GM23338 (cell line): Measurements from ENCODE around the gene DNAJB2. TPM values are rescaled to one million over a fixed set of nuclear protein-coding genes. Genes with fewer than 3 reads are reported as not detected.

ENCODE experiments used
- ATAC-seq: fragments of 200-7000 bp; cut with Tn5 transposase; 3 replicates; pipeline ENCODE4 v1.9.1; 2020
- DNase-seq: peaks from one replicate; pipeline ENCODE4 v3.0.0-alpha.2; 2015; ENCODE audit warnings: low spot score
- H2AFZ ChIP-seq: fragments of 200-600 bp; sonication (generic); 2 replicates; pipeline ENCODE4 v1.8.0; 2016; ENCODE audit warnings: antibody characterized with exemption, mild to moderate bottlenecking, moderate library complexity
- H3F3A ChIP-seq: fragments of 200-600 bp; sonication (generic); replicated peaks from 2 replicates; pipeline ENCODE4 v1.8.0; 2017; ENCODE audit warnings: antibody characterized with exemption, mixed run types, low read depth
- H3K27ac ChIP-seq: fragments of 200-600 bp; sonication (generic); 2 replicates; pipeline ENCODE4 v1.6.1; 2016; ENCODE audit warnings: low read depth
- H3K27me3 ChIP-seq: fragments of 200-600 bp; sonication (generic); 2 replicates; pipeline ENCODE4 v1.8.0; 2016; ENCODE audit warnings: mild to moderate bottlenecking, mixed run types, moderate library complexity; ENCODE audit not compliant: insufficient read depth
- H3K36me3 ChIP-seq: fragments of 200-600 bp; sonication (generic); 2 replicates; pipeline ENCODE4 v1.8.0; 2016; ENCODE audit warnings: mild to moderate bottlenecking; ENCODE audit not compliant: insufficient read depth
- H3K4me1 ChIP-seq: fragments of 200-600 bp; sonication (generic); 2 replicates; pipeline ENCODE4 v1.8.0; 2016; ENCODE audit warnings: mild to moderate bottlenecking, moderate library complexity; ENCODE audit not compliant: insufficient read depth
- H3K4me2 ChIP-seq: fragments of 200-600 bp; sonication (generic); 2 replicates; pipeline ENCODE4 v1.7.1; 2017; ENCODE audit warnings: mixed run types
- H3K4me3 ChIP-seq: fragments of 200-600 bp; sonication (generic); 2 replicates; pipeline ENCODE4 v1.6.1; 2016; ENCODE audit warnings: mixed run types
- H3K79me2 ChIP-seq: fragments of 200-600 bp; sonication (generic); replicated peaks from 2 replicates; pipeline ENCODE4 v1.8.0; 2017; ENCODE audit warnings: mild to moderate bottlenecking; ENCODE audit not compliant: insufficient read depth
- H3K9me2 ChIP-seq: fragments of 200-600 bp; sonication (generic); 2 replicates; pipeline ENCODE4 v1.8.0; 2017; ENCODE audit not compliant: insufficient read depth
- H4K20me1 ChIP-seq: fragments of 200-600 bp; sonication (generic); replicated peaks from 2 replicates; pipeline ENCODE4 v1.8.0; 2017; ENCODE audit warnings: mild to moderate bottlenecking; ENCODE audit not compliant: insufficient read depth
- H3K27ac Mint-ChIP-seq: 2 replicates; pipeline ENCODE4 v1.8.0; 2020; ENCODE audit warnings: inconsistent platforms, mild to moderate bottlenecking, moderate library complexity, mixed read lengths
- H3K27me3 Mint-ChIP-seq: 3 replicates; pipeline ENCODE4 v1.8.0; 2022; ENCODE audit warnings: low read depth, mild to moderate bottlenecking, moderate library complexity, mixed read lengths, inconsistent platforms; ENCODE audit not compliant: insufficient read depth, poor library complexity
- H3K36me3 Mint-ChIP-seq: 3 replicates; pipeline ENCODE4 v1.8.0; 2021; ENCODE audit warnings: low read depth, mild to moderate bottlenecking, inconsistent platforms, moderate library complexity, mixed read lengths
- H3K4me1 Mint-ChIP-seq: 3 replicates; pipeline ENCODE4 v1.8.0; 2020; ENCODE audit warnings: mild to moderate bottlenecking, inconsistent platforms, mixed read lengths
- H3K4me3 Mint-ChIP-seq: 3 replicates; pipeline ENCODE4 v1.8.0; 2021; ENCODE audit warnings: moderate library complexity, mild to moderate bottlenecking, inconsistent platforms, mixed read lengths
- H3K9me3 Mint-ChIP-seq: 3 replicates; pipeline ENCODE4 v1.8.0; 2020; ENCODE audit warnings: moderate library complexity, mild to moderate bottlenecking, inconsistent platforms, mixed read lengths
- CREB1 ChIP-seq: fragments of 250-450 bp; sonication (Bioruptor Pico); IDR thresholded peaks from 2 replicates; pipeline ENCODE4 v1.5.0; 2020; ENCODE audit warnings: low read depth, mild to moderate bottlenecking, moderate library complexity
- CTCF ChIP-seq, 2 experiments: fragments of 200-600 bp in 1 of 2; sonication (generic) in 1 of 2; conservative IDR thresholded peaks; 2 replicates each; pipeline versions ENCODE4 v1.5.1 to v1.6.1; 2016 to 2017; ENCODE audit warnings: antibody characterized with exemption in 2 of 2, low read depth in 2 of 2, mild to moderate bottlenecking in 2 of 2, moderate library complexity in 1 of 2
- ETS1 ChIP-seq: IDR thresholded peaks from 2 replicates; pipeline ENCODE4 v1.6.1; 2016; ENCODE audit warnings: antibody characterized with exemption
- EZH2 ChIP-seq: fragments of 200-600 bp; sonication (generic); IDR thresholded peaks from one replicate; pipeline ENCODE4 v1.8.0; 2017; ENCODE audit warnings: antibody characterized with exemption, mild to moderate bottlenecking, low read depth; ENCODE audit not compliant: unreplicated experiment
- EZH2phosphoT487 ChIP-seq: fragments of 200-600 bp; sonication (generic); IDR thresholded peaks from one replicate; pipeline ENCODE4 v1.8.1; 2018; ENCODE audit warnings: antibody characterized with exemption; ENCODE audit not compliant: unreplicated experiment
- JUNB ChIP-seq: IDR thresholded peaks from one replicate; pipeline ENCODE4 v1.6.1; 2016; ENCODE audit warnings: antibody characterized with exemption; ENCODE audit not compliant: unreplicated experiment
- NANOG ChIP-seq: IDR thresholded peaks from 2 replicates; pipeline ENCODE4 v1.6.1; 2016; ENCODE audit warnings: antibody characterized with exemption, borderline replicate concordance
- POLR2AphosphoS5 ChIP-seq: IDR thresholded peaks from 2 replicates; pipeline ENCODE4 v1.6.1; 2016; ENCODE audit warnings: antibody characterized with exemption, low read depth
- REST ChIP-seq: IDR thresholded peaks from one replicate; pipeline ENCODE4 v1.6.1; 2018; ENCODE audit warnings: antibody characterized with exemption; ENCODE audit not compliant: unreplicated experiment
- STAT1 ChIP-seq: IDR thresholded peaks from one replicate; pipeline ENCODE4 v1.6.1; 2016; ENCODE audit warnings: antibody characterized with exemption; ENCODE audit not compliant: unreplicated experiment
- ZNF114 ChIP-seq: fragments of 250-450 bp; sonication (Bioruptor Pico); IDR thresholded peaks from 2 replicates; pipeline ENCODE4 v1.5.0; 2020; ENCODE audit warnings: mild to moderate bottlenecking, moderate library complexity
- ZNF331 ChIP-seq: fragments of 250-450 bp; sonication (Bioruptor Pico); IDR thresholded peaks from 2 replicates; pipeline ENCODE4 v1.5.0; 2020; ENCODE audit warnings: low read depth, mild to moderate bottlenecking, moderate library complexity
- ZNF462 ChIP-seq: fragments of 250-450 bp; sonication (Bioruptor Pico); IDR thresholded peaks from 2 replicates; pipeline ENCODE4 v1.5.0; 2020; ENCODE audit warnings: mild to moderate bottlenecking, moderate library complexity
- polyA plus RNA-seq: library from polyadenylated mRNA; unstranded; fragments of >200 nt; fragmentation: Nextera tagmentation; extraction: Ambion mirVana; gene quantifications from 2 replicates; pipeline ENCODE4 v1.2.1, GENCODE V29; 2016
- total RNA-seq: library from RNA; depleted of rRNA; stranded (reverse); fragments of >200 nt; shearing (Covaris generic); gene quantifications from 2 replicates; pipeline ENCODE4 v1.2.3, GENCODE V29; 2014

Gene DNAJB2
- total and polyA plus RNA-seq, 2 experiments from 2014 or later = 6.4 to 25.9 TPM

GRCh38 chr2:219245148-219245898 lies 33.8 kb upstream of the DNAJB2 start, which contains the start of the genes GLB1L and STK16:
GLB1L (minus strand) TSS chr2:219245444; CDS start chr2:219243573, 1,871 bp downstream.
STK16 (plus strand) TSS chr2:219245479; CDS start chr2:219246000, 521 bp downstream.
- H3K4me3 Mint-ChIP-seq = peak within 1 kb of the TSS; percentile 96
- DNase-seq (peak; percentile 98), ATAC-seq (peak; percentile 89)
- TF ChIP-seq POLR2AphosphoS5 = peak; percentile 91
- TF ChIP-seq ZNF331 (CRISPR knock-in tag) = no peak
- peak; percentile 97 for TF ChIP-seq CREB1 (CRISPR knock-in tag)
- no peak for TF ChIP-seq STAT1
- TF ChIP-seq EZH2 = no peak
- TF ChIP-seq ZNF114 = no peak
- TF ChIP-seq JUNB = no peak
- no peak for TF ChIP-seq ZNF462 (CRISPR knock-in tag)
- no peak for TF ChIP-seq CTCF (conservative IDR thresholded peaks at IDR 0.05; ENCODE audit: low read depth in 2 of 2)
- peak; percentile 84 for TF ChIP-seq ETS1
- no peak for TF ChIP-seq NANOG
- TF ChIP-seq REST = no peak
- no peak for TF ChIP-seq EZH2phosphoT487
- peak within 1 kb of the TSS; percentile 97 for H3K27ac Mint-ChIP-seq
- peak within 1 kb of the TSS; percentile 91; the same call in 1 of the 2 replicates for H2AFZ ChIP-seq
- no peaks in the 10 kb centered on the region for H3K9me3 Mint-ChIP-seq
- peak within 1 kb of the TSS; percentile 83 for H3K4me3 ChIP-seq
- H3K36me3 ChIP-seq = peaks cover 3% of the 10 kb centered on the region; the same call in 1 of the 2 replicates
- no peaks in the 10 kb centered on the region for H3F3A ChIP-seq
- no peaks in the 10 kb centered on the region for H4K20me1 ChIP-seq
- H3K27ac ChIP-seq = peak within 1 kb of the TSS; percentile 75
- peak within 1 kb of the TSS; percentile 95 for H3K4me2 ChIP-seq
- H3K9me2 ChIP-seq = no peaks in the 10 kb centered on the region
- peaks cover 8% of the 10 kb centered on the region for H3K4me1 ChIP-seq
- H3K27me3 Mint-ChIP-seq = peaks cover 8% of the 10 kb centered on the region
- H3K4me1 Mint-ChIP-seq = peaks cover 26% of the 10 kb centered on the region
- 0 out of 2 replicates have a peak, but pooled peaks cover 4% of the 10 kb centered on the region for H3K79me2 ChIP-seq
- H3K36me3 Mint-ChIP-seq = peaks cover 27% of the 10 kb centered on the region
- H3K27me3 ChIP-seq = no peaks in the 10 kb centered on the region
